ENCODE measurements around the gene PGAP1.

The PGAP1 gene

DNA sequence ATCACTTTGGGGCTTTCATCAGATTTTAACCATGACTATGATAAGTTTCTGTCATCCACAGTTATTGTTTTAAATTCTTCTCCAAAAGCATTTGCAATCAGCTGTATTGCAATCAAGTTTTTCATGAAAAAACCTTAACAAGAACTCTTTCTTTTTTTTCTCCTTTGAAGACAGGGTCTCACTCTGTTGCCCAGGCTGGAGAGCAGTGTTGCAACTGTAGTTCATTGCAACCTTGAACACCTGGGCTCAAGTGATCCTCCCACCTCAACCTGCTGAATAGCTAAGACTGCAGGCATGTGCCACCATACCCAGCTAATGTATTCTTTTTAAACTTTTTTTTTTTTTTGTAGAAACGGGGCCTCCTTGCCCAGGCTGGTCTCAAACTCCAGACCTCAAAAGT is 71.9 kb downstream of the PGAP1 start:
- H3K4me3 ChIP-seq (ENCODE audit: insufficient read length, low read depth): no peak overlapping the region
- H3K36me3 ChIP-seq (ENCODE audit: insufficient read depth, insufficient read length, low read length): no peaks in the 10 kb centered on the region
- H3K4me1 ChIP-seq (ENCODE audit: insufficient read depth, insufficient read length): no peaks in the 10 kb centered on the region
- TF ChIP-seq SUZ12 (IDR thresholded peaks at IDR 0.05; ENCODE audit: extremely low read depth, insufficient read depth, insufficient read length) (no peak), ZNF274 (IDR thresholded peaks at IDR 0.05; ENCODE audit: low read depth, low read length) (no peak), YY1 (IDR thresholded peaks at IDR 0.05; ENCODE audit: insufficient read depth, insufficient read length) (no peak)
- H3K9me3 ChIP-seq (ENCODE audit: insufficient read depth, low read length): peaks cover 10% of the 10 kb centered on the region
- no peaks in the 10 kb centered on the region for H3K27me3 ChIP-seq (ENCODE audit: insufficient read depth, insufficient read length)
- no peak overlapping the region for H3K9ac ChIP-seq (ENCODE audit: insufficient read length, low read depth)
- no peak for DNase-seq (ENCODE audit: low read depth, low spot score)

GRCh38 chr2:196853301-196854087 is 73.0 kb downstream of the PGAP1 start:
- H3K9me3 ChIP-seq (ENCODE audit: insufficient read depth, low read length): no peaks in the 10 kb centered on the region
- H3K4me1 ChIP-seq (ENCODE audit: insufficient read depth, insufficient read length): no peaks in the 10 kb centered on the region
- H3K9ac ChIP-seq (ENCODE audit: insufficient read length, low read depth): no peak overlapping the region
- H3K4me3 ChIP-seq (ENCODE audit: insufficient read length, low read depth): no peak overlapping the region
- no peak for TF ChIP-seq YY1 (IDR thresholded peaks at IDR 0.05; ENCODE audit: insufficient read depth, insufficient read length)
- no peaks in the 10 kb centered on the region for H3K27me3 ChIP-seq (ENCODE audit: insufficient read depth, insufficient read length)
- DNase-seq (ENCODE audit: low read depth, low spot score): no peak
- no peaks in the 10 kb centered on the region for H3K36me3 ChIP-seq (ENCODE audit: insufficient read depth, insufficient read length, low read length)

- TF ChIP-seq ZNF274 (IDR thresholded peaks at IDR 0.05; ENCODE audit: low read depth, low read length): no peak
- DNase-seq (ENCODE audit: low read depth, low spot score): no peak
- no peaks in the 10 kb centered on the region for H3K27me3 ChIP-seq (ENCODE audit: insufficient read depth, insufficient read length)
- no peaks in the 10 kb centered on the region for H3K9me3 ChIP-seq (ENCODE audit: insufficient read depth, low read length)
- no peak overlapping the region for H3K9ac ChIP-seq (ENCODE audit: insufficient read length, low read depth)
- no peaks in the 10 kb centered on the region for H3K4me1 ChIP-seq (ENCODE audit: insufficient read depth, insufficient read length)
- no peak overlapping the region for H3K4me3 ChIP-seq (ENCODE audit: insufficient read length, low read depth)
- H3K36me3 ChIP-seq (ENCODE audit: insufficient read depth, insufficient read length, low read length): peaks cover 10% of the 10 kb centered on the region
Measured at GRCh38 chr2:196851088-196851487, 75.4 kb downstream of the PGAP1 start.

DNA sequence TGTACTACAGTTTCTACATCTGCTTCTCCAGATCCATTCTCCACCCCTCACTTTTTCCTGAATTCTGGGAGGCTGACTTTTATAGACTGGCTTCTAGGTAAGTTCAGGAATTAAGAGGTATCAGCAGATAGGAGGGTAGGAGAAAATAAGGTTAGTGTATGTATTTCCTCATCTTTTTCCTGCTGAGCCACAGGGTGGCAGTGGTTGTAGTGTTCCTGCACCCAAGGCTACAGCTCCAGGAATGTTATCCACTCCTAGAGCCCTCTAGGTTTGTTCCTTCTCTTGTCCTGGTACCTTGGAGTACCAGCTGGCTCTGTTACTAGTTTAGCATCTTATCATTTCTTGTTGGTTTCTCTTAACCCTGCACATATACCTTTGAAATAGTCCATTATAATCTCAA is 76.6 kb downstream of the PGAP1 start:
- Histone ChIP-seq H3K36me3 (ENCODE audit: insufficient read depth, insufficient read length, low read length) (peaks cover 13% of the 10 kb centered on the region), H3K9me3 (ENCODE audit: insufficient read depth, low read length) (no peaks in the 10 kb centered on the region), H3K27me3 (ENCODE audit: insufficient read depth, insufficient read length) (no peaks in the 10 kb centered on the region), H3K9ac (ENCODE audit: insufficient read length, low read depth) (no peak overlapping the region), H3K4me1 (ENCODE audit: insufficient read depth, insufficient read length) (no peaks in the 10 kb centered on the region), H3K4me3 (ENCODE audit: insufficient read length, low read depth) (no peak overlapping the region)
- no peak for TF ChIP-seq SUZ12 (IDR thresholded peaks at IDR 0.05; ENCODE audit: extremely low read depth, insufficient read depth, insufficient read length)
- TF ChIP-seq ZNF274 (IDR thresholded peaks at IDR 0.05; ENCODE audit: low read depth, low read length): no peak
- TF ChIP-seq YY1 (IDR thresholded peaks at IDR 0.05; ENCODE audit: insufficient read depth, insufficient read length): no peak
- DNase-seq (ENCODE audit: low read depth, low spot score): no peak

DNA sequence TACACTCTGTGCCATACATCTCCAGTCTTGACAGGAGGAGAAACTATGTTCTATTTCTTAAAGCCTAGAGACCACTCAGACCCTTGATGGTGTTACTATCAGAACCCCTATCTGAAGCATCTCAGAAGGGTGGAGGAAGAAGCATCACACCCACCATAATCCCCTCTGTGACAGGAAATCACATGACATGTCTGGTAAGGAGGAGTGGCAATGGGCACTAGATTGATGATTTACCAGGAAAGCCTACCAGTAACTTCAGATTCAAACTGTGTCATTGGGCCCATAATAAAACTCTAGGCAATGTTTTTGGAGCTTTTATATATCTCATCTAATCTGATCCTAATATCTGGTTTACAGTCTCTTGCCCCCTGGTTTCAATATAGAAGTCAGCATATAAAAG is 80.2 kb downstream of the PGAP1 start:
- no peaks in the 10 kb centered on the region for H3K9me3 ChIP-seq (ENCODE audit: insufficient read depth, low read length)
- DNase-seq (ENCODE audit: low read depth, low spot score): no peak
- no peak overlapping the region for H3K4me3 ChIP-seq (ENCODE audit: insufficient read length, low read depth)
- no peak overlapping the region for H3K9ac ChIP-seq (ENCODE audit: insufficient read length, low read depth)
- H3K4me1 ChIP-seq (ENCODE audit: insufficient read depth, insufficient read length): no peaks in the 10 kb centered on the region
- no peaks in the 10 kb centered on the region for H3K27me3 ChIP-seq (ENCODE audit: insufficient read depth, insufficient read length)
- peaks cover 30% of the 10 kb centered on the region for H3K36me3 ChIP-seq (ENCODE audit: insufficient read depth, insufficient read length, low read length)
- no peak for TF ChIP-seq ZNF274 (IDR thresholded peaks at IDR 0.05; ENCODE audit: low read depth, low read length)

- TF ChIP-seq SUZ12 (IDR thresholded peaks at IDR 0.05; ENCODE audit: extremely low read depth, insufficient read depth, insufficient read length): no peak
- TF ChIP-seq YY1 (IDR thresholded peaks at IDR 0.05; ENCODE audit: insufficient read depth, insufficient read length): no peak
- no peak for TF ChIP-seq ZNF274 (IDR thresholded peaks at IDR 0.05; ENCODE audit: low read depth, low read length)
- Histone ChIP-seq H3K9ac (ENCODE audit: insufficient read length, low read depth) (no peak overlapping the region), H3K9me3 (ENCODE audit: insufficient read depth, low read length) (no peaks in the 10 kb centered on the region), H3K36me3 (ENCODE audit: insufficient read depth, insufficient read length, low read length) (peaks cover 35% of the 10 kb centered on the region), H3K4me1 (ENCODE audit: insufficient read depth, insufficient read length) (no peaks in the 10 kb centered on the region), H3K4me3 (ENCODE audit: insufficient read length, low read depth) (no peak overlapping the region), H3K27me3 (ENCODE audit: insufficient read depth, insufficient read length) (no peaks in the 10 kb centered on the region)
- DNase-seq (ENCODE audit: low read depth, low spot score): no peak
Measured at GRCh38 chr2:196845371-196845770, 81.1 kb downstream of the PGAP1 start.

DNA sequence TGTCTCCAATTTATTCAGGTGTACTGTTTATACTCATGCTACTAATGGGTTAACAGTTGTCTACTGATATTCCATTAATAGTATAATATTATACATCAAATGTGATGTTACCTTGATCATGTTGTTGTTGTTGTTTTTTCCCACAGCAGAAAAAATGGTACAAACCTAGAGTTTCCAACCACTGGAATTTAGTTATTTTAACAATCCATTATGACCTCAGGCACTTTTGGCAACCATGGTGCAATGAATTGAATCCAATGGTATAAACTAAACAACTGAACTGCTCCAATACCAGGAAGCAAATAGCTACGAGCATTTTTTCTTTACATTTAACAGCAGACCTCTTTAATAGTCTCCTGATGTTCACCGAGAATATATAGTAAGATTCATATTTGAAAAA is 86.3 kb downstream of the PGAP1 start:
- Histone ChIP-seq H3K4me3 (ENCODE audit: insufficient read length, low read depth) (no peak overlapping the region), H3K4me1 (ENCODE audit: insufficient read depth, insufficient read length) (no peaks in the 10 kb centered on the region), H3K9ac (ENCODE audit: insufficient read length, low read depth) (no peak overlapping the region), H3K27me3 (ENCODE audit: insufficient read depth, insufficient read length) (no peaks in the 10 kb centered on the region), H3K36me3 (ENCODE audit: insufficient read depth, insufficient read length, low read length) (peaks cover 40% of the 10 kb centered on the region), H3K9me3 (ENCODE audit: insufficient read depth, low read length) (no peaks in the 10 kb centered on the region)
- DNase-seq (ENCODE audit: low read depth, low spot score): no peak
- no peak for TF ChIP-seq YY1 (IDR thresholded peaks at IDR 0.05; ENCODE audit: insufficient read depth, insufficient read length)
- TF ChIP-seq ZNF274 (IDR thresholded peaks at IDR 0.05; ENCODE audit: low read depth, low read length): no peak
- no peak for TF ChIP-seq SUZ12 (IDR thresholded peaks at IDR 0.05; ENCODE audit: extremely low read depth, insufficient read depth, insufficient read length)

DNA sequence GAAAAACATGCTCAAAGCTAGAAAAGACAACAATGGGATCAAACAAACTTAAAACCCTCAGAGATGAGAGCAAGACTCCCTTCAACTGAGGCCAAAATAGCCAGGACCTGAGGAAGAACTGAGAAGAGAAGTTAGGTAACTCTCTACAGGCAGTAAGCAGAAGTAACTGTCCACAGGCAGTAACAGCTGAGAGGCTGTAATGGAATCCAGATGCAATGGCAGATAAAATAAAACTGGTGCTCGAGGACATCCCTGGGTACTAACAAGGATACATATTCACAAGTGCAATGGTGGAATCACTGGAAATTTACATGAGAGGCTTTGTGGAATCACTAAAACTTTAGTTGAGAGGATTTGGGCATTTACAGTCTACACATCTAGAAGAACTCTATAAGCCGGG is 86.9 kb downstream of the PGAP1 start:
- peaks cover 40% of the 10 kb centered on the region for H3K36me3 ChIP-seq (ENCODE audit: insufficient read depth, insufficient read length, low read length)
- H3K4me3 ChIP-seq (ENCODE audit: insufficient read length, low read depth): no peak overlapping the region
- no peaks in the 10 kb centered on the region for H3K27me3 ChIP-seq (ENCODE audit: insufficient read depth, insufficient read length)
- no peak overlapping the region for H3K9ac ChIP-seq (ENCODE audit: insufficient read length, low read depth)
- H3K4me1 ChIP-seq (ENCODE audit: insufficient read depth, insufficient read length): no peaks in the 10 kb centered on the region
- no peak for DNase-seq (ENCODE audit: low read depth, low spot score)
- TF ChIP-seq ZNF274 (IDR thresholded peaks at IDR 0.05; ENCODE audit: low read depth, low read length): no peak
- no peak for TF ChIP-seq YY1 (IDR thresholded peaks at IDR 0.05; ENCODE audit: insufficient read depth, insufficient read length)
- H3K9me3 ChIP-seq (ENCODE audit: insufficient read depth, low read length): no peaks in the 10 kb centered on the region
